Measurements from ENCODE around the gene CAGE1. TPM values are rescaled to one million over a fixed set of nuclear protein-coding genes. Genes with fewer than 3 reads are reported as not detected.
A peak's percentile ranks its signal among the peaks of the same experiment; 100 is the strongest.

CAGE1 gene
- total RNA-seq, 1 donor from 2014 or later: not detected

- FAIRE-seq (no peak), DNase-seq (ENCODE audit: low read depth) (no peak)
- TF ChIP-seq, protein P1, sequence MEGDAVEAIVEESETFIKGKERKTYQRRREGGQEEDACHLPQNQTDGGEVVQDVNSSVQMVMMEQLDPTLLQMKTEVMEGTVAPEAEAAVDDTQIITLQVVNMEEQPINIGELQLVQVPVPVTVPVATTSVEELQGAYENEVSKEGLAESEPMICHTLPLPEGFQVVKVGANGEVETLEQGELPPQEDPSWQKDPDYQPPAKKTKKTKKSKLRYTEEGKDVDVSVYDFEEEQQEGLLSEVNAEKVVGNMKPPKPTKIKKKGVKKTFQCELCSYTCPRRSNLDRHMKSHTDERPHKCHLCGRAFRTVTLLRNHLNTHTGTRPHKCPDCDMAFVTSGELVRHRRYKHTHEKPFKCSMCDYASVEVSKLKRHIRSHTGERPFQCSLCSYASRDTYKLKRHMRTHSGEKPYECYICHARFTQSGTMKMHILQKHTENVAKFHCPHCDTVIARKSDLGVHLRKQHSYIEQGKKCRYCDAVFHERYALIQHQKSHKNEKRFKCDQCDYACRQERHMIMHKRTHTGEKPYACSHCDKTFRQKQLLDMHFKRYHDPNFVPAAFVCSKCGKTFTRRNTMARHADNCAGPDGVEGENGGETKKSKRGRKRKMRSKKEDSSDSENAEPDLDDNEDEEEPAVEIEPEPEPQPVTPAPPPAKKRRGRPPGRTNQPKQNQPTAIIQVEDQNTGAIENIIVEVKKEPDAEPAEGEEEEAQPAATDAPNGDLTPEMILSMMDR (IDR thresholded peaks at IDR 0.05; ENCODE audit: insufficient read depth, low read length, severe bottlenecking): no peak
- Histone ChIP-seq H3K4me3 (ENCODE audit: low read depth, low read length) (no peak overlapping the region), H3K36me3 (ENCODE audit: control insufficient read depth, insufficient read depth, low read length) (peaks cover 14% of the 10 kb centered on the region), H3K27me3 (ENCODE audit: control insufficient read depth, insufficient read depth, low read length) (no peaks in the 10 kb centered on the region)
Measured at GRCh38 chr6:7406743-7407142, 17.2 kb upstream of the CAGE1 start.

GRCh38 chr6:7404546-7404945 lies 15.0 kb upstream of the CAGE1 start:
- DNase-seq (ENCODE audit: low read depth): no peak

DNA sequence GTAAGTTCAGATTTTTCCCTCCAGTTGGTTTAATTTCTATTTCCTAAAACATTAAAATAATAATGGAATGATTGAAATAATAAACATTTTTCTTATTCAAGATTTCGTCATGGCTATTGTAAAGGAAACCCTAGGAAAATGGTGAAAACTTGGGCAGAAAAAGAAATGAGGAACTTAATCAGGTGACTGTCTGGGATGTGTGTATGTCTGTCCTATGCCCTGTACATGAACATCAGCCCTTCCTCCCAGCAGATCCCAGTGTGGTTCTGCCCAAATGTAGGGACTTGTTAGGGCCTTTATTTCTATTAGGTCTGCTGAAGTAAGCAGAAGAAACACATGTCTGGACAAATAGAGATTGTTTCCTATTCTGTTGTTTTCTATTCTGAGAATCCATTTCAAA lies 13.2 kb upstream of the CAGE1 start:
- TF ChIP-seq, protein P1 (IDR thresholded peaks at IDR 0.05; ENCODE audit: insufficient read depth, low read length, severe bottlenecking): no peak
- DNase-seq (ENCODE audit: low read depth): no peak
- H3K36me3 ChIP-seq (ENCODE audit: control insufficient read depth, insufficient read depth, low read length): peaks cover 14% of the 10 kb centered on the region
- H3K4me3 ChIP-seq (ENCODE audit: low read depth, low read length): no peak overlapping the region
- FAIRE-seq: no peak
- no peaks in the 10 kb centered on the region for H3K27me3 ChIP-seq (ENCODE audit: control insufficient read depth, insufficient read depth, low read length)

More at GRCh38 chr6:7404546-7404945, 15.0 kb upstream of the CAGE1 start:
- FAIRE-seq: no peak
- Histone ChIP-seq H3K4me3 (ENCODE audit: low read depth, low read length) (no peak overlapping the region), H3K27me3 (ENCODE audit: control insufficient read depth, insufficient read depth, low read length) (no peaks in the 10 kb centered on the region), H3K36me3 (ENCODE audit: control insufficient read depth, insufficient read depth, low read length) (peaks cover 10% of the 10 kb centered on the region)
- TF ChIP-seq, protein P1 (IDR thresholded peaks at IDR 0.05; ENCODE audit: insufficient read depth, low read length, severe bottlenecking): no peak

DNA sequence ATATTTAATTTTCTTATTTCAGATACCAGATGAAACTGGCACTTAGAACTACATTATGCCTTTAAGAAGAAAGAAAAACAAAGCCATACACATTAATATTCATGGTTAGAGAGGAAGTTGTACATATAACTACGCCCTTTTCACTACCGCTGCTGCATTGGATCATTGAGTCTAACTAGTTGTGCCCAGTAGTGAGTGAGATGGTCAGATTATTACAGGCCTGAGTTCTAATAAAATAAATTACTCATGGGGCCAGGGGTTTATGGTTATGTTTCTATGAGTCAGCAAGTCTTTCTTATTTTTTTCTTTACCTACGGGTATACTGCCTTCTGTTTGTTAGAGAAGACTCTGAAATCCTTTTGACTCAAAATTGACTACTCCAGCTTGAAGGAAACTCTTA lies 11.5 kb upstream of the CAGE1 start:
- FAIRE-seq (no peak), DNase-seq (ENCODE audit: low read depth) (no peak)
- TF ChIP-seq, protein P1 (IDR thresholded peaks at IDR 0.05; ENCODE audit: insufficient read depth, low read length, severe bottlenecking): no peak
- H3K27me3 ChIP-seq (ENCODE audit: control insufficient read depth, insufficient read depth, low read length): no peaks in the 10 kb centered on the region
- peaks cover 13% of the 10 kb centered on the region for H3K36me3 ChIP-seq (ENCODE audit: control insufficient read depth, insufficient read depth, low read length)
- no peak overlapping the region for H3K4me3 ChIP-seq (ENCODE audit: low read depth, low read length)

- FAIRE-seq: no peak
- TF ChIP-seq, protein P1 (IDR thresholded peaks at IDR 0.05; ENCODE audit: insufficient read depth, low read length, severe bottlenecking): no peak
- no peaks in the 10 kb centered on the region for H3K27me3 ChIP-seq (ENCODE audit: control insufficient read depth, insufficient read depth, low read length)
- H3K36me3 ChIP-seq (ENCODE audit: control insufficient read depth, insufficient read depth, low read length): peaks cover 2% of the 10 kb centered on the region
- DNase-seq (ENCODE audit: low read depth): no peak
- H3K4me3 ChIP-seq (ENCODE audit: low read depth, low read length): no peak overlapping the region
Measured at GRCh38 chr6:7392402-7392801, 2.9 kb upstream of the CAGE1 start.

DNA sequence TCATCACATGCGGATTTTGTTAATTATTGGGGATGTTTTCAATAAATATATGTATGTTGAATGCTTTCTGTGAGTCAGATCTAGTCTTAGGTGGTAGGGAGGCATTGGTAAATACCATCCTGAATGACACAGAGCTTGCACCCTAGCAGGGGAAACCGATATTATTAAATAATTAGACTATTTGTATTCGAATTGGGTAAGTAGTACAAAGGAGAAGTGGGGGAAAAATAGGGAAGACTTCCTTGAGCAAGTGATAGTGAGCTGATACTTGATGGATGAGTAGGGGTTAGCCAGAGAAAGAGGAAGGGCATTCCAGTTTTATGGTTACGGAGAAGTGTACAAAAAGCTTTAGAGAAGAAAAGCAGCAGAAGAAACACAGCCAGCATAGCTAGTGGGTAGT lies 1.6 kb upstream of the CAGE1 start:
- FAIRE-seq: no peak
- DNase-seq (ENCODE audit: low read depth): peak; percentile 29
- H3K27me3 ChIP-seq (ENCODE audit: control insufficient read depth, insufficient read depth, low read length): no peaks in the 10 kb centered on the region
- H3K4me3 ChIP-seq (ENCODE audit: low read depth, low read length): no peak overlapping the region
- TF ChIP-seq, protein P1 (IDR thresholded peaks at IDR 0.05; ENCODE audit: insufficient read depth, low read length, severe bottlenecking): no peak
- H3K36me3 ChIP-seq (ENCODE audit: control insufficient read depth, insufficient read depth, low read length): peaks cover 2% of the 10 kb centered on the region
